Activated naive CD4-positive, alpha-beta T cell (primary cell): ENCODE results near the gene MYO1E.
"Not testable (repeated sequence)": the region's sequence is repeated elsewhere in the genome, so short reads cannot be mapped to it uniquely, and the experiment has no call there.

Experiments
- DNase-seq, 4 experiments: peaks; one replicate each; lab custom pipeline; 2025; lab: John Stamatoyannopoulos, UW

The MYO1E gene

DNA sequence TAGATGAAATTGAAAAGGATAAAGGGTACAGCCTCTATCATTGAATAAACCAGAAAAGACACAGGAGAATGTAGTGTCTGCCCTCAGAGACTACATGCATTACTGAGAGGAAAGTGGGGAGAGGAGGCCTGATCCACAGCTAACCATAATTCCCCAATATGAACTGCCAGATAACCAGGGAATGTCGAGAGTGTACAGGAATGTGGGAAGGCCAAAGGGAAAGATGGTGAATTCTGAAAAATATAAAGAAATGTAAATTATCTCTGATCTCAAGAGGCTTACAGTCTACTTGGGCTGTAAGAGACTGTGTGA lies 22.3 kb downstream of the MYO1E start:
- DNase-seq, result no peak

DNA sequence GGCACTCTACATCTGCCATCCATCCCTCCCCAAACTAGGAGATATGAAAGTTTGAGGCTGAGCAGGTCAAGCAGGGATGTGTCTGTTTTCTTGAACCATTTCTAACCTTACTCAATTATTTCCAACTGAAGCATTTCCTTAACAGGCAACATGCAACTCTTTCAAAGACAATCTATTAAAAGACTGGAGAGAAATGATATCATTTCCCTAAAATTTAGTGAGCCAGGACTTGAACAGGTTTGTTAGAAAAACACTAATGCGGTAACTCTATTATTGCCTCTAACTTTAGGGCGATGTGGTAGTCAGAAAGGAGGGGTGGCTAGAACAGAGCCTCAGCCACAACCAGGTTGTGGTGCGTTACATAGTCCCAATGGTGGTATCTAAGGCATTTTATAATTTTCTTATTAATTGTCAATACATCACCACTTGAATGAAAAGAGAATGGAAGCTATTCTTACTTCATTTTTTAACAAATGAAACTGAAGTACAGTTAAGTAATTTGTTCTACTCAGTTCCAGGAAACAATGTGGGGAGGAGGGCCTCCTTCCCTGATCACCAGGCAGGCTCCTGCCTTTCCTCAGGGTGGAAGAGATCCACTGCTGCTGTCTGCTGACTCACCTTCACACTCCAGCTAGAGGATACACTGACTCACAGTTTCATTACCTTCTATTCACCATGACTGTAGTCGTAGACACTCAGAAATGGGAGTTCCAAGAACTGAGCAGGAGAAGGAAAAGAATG lies 22.8 kb downstream of the MYO1E start:
- no peak for DNase-seq

DNA sequence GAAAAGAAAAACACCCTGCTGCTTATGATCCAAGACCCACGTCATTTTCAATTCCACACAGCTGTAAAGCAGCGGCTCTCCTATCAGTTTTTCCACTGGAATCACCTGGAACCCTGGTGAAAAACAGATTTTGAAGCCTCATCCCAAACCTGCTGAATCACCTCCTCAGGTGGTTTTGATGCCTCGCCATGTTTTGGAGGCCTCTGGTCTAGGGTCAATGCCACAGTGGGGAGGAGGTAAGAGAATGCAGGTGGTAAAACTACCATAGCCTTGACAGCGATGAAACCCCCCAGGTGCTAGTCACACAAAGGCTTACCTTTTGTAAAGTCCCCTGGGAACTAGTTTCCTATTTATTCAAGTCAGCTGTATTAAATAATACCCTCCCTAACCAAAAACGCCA lies 24.8 kb downstream of the MYO1E start:
- DNase-seq, result no peak

DNA sequence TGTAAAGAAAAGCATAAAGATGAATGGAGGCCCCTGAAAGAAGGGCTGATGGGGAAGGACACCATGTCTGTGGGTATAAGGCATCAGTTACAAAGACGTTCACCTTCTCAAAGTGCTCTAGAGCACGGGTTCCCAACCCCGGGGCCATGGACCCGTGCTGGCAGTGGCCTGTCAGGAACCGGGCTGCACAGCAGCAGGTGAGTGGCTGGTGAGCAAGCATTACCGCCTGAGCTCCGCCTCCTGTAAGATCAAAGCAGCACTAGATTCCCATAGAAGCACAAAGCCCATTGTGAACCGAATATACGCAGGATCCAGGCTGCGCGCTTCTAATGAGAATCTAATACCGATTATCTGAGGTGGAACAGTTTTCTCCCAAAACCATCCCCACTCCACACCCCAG lies 25.7 kb downstream of the MYO1E start:
- no peak for DNase-seq

DNA sequence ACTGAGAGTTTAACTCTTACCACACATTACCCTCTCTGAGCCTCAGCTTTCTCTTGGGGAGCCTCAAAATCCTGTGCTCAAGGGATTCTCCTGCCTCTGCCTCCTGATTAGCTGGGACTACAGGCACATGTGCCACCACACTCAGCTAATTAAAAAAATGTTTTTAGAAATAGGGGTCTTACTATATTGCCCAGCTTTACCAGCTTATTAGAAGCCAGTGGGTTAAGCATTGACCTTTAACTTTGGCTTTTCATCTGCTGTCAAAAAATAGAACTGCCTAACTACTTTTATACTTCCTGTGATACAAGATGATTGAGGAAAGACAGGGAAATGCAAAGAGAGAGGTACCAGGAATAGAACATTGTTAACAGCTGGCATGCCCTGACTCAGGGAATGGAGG lies 27.3 kb downstream of the MYO1E start:
- DNase-seq, result no peak

DNA sequence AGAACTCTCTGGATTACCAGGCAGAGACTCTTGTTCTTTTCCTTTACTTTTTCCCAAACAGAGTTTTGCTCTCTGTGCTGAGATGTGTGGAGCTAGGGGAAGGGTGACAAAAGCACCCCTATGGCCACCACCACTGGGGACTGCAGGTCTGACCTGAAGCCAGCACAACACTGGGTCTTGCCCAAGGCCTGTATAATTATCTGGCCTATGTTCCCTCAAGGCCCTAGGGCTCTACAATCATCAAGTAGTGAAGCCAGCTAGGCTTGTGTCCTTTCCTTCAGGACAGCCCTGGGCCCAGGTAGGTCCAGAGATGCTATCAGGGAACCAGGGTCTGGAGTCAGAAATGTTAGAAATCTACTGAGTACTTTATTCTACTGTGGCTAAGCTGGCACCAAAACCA lies 28.4 kb downstream of the MYO1E start:
- DNase-seq, result no peak

DNA sequence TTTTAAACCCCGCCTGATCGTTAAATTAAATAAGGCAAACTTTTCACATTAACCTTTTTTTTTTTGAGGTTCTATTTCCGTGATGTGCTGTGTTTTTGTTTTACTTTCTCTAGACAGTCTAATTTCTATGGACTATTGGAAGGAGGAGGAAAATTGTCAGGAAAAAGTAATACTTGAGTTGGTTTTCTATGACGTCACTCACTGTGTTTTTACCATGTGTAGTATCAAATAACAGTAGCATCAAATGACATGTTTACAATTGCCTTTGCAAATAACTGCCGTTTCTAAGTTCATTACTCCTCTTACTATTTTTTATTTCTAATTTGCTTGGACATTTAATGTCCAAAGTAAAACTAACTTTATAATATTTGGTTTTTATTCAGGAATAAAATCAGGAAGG lies 32.3 kb downstream of the MYO1E start:
- DNase-seq, result no peak

DNA sequence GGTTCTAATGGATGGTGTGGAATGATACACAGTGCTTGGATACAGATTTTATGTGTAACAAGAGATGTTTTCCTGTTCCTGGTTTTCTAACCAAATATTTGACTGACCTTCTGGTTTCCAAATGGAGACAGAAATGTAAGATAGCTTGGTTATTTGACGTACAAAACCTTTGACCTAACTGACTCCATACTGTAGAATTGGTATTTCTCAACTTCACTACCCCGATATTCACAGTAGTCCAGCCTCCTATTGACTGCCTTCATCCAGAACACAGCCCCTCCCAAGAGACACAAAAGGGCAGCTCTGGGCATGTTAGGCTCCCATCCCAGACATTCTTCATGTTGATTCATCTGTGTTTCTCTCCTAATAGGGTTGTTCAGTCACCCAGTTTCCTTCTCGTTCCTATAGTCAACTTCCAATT lies 33.4 kb downstream of the MYO1E start:
- no peak for DNase-seq

DNA sequence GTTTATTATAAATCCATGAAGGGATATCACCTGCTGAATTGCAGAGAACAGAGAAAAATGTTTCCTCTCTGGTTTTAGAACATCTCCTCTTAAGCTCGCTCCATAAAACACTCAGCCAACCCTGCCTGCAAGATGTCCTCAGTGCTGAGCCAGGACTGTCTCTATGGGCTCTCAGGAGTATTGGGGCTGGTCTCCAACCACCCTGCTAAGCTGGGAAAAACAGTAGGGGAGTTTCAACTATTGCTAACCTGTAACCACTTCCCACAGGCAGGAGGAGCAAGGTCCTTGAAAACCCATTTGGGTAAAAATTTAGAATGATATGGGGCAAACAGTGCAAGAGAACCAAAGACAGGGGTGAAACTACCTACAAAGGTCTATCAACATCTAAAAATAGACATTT lies 34.3 kb downstream of the MYO1E start:
- DNase-seq, result no peak

DNA sequence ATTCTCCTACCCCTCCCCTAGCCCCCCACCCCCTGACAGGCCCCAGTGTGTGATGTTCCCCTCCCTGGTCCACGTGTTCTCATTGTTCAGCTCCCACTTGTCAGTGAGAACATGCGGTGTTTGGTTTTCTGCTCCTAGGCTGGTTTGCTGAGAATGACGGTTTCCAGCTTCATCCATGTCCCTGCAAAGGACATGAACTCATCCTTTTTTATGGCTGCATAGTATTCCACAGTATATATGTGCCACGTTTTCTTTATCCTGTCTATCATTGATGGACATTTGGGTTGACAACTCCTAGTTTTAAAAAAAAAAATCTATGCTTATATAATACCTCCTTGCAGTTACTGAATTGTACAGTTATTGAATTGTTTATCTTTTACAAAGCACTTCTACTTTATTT lies 35.9 kb downstream of the MYO1E start:
- DNase-seq, result not testable (repeated sequence)

DNA sequence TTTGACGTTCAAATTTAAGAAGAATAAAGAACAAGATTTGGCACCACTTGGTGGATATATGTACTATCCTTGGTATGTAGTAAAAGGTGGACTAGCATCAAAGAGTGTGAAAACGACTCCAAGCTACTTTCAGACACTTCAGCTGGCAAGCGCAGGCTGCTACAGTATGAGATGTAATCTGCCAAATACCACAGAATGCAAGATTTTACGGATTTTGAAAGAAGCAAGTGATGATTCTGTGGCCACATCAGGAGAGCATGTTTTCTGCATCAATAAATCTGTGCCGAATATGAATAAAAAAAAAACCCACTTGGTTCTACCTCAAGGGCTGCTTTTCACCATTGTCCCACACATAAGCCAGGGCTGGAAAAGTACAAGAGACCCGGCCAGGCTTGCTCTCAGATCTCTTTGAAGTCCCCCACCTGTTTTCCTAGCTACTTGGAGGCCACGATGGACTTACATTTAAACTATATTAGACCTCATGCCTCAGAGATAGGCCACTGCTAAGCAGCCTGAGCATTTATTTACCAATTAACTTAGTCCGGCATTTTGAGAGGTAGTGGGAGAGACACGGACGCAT lies 37.4 kb downstream of the MYO1E start:
- no peak for DNase-seq

DNA sequence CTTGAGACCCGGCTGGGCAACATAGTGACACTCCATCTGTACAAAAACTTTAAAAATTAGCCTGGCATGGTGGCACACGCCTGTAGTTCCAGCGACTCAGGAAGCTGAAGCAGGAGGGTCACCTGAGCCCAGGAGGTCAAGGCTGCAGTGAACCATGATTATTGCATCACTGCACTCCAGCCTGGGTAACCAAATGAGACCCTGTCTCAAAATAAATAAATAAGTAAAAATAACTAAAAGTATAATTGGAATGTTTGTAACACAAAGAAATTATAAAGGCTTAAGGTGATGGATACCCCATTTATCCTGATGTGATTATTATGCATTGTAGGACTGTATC lies 38.6 kb downstream of the MYO1E start:
- DNase-seq, result no peak

DNA sequence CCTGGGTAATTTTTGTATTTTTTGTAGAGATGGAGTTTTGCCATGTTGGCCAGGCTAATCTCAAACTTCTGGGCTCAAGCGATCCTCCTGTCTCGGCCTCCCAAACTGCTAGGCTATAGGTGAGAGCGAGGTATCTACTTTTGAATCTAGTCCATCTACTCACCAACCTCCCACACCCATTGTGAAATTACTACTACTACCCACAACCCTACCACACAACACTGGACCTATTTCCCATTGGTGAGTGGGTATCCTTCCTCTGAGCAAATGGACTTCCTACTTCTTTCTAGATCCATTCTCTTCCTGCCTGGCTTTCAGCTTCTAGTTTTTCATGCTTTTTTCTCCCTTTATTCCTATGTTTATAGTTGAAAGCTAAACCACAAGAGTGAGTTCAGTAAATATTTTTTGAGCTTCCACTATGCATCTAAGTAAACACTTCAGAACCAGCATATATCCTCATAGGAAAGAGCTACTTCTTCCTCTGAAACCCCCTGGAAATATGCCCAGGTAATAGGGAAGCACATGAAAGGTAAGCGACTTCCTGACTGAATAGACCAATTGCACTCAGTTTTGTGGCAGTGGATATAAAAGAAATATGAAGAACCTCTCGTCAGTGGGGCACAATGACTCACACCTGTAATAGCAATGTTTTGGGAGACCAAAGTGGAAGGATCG lies 39.1 kb downstream of the MYO1E start:
- DNase-seq, result no peak

DNA sequence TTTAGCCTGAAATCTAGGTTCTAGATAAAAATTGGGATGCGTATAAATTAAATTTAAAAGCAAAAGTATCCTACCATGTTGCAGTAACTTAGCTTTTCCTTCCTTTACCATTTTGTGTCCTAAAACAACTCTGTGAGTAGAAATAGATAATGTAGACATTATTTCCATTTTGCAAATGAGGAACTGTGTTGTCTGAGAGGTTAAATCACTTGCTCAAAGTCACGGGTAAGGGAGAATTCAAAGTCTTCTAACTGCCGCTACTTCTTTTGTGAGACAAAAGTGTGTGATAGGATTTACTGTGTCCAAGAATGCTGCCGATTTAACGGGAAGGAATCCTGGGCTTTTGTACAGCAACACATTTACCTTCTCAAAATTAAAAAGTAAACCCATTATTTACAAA lies 40.7 kb downstream of the MYO1E start:
- DNase-seq, result no peak

DNA sequence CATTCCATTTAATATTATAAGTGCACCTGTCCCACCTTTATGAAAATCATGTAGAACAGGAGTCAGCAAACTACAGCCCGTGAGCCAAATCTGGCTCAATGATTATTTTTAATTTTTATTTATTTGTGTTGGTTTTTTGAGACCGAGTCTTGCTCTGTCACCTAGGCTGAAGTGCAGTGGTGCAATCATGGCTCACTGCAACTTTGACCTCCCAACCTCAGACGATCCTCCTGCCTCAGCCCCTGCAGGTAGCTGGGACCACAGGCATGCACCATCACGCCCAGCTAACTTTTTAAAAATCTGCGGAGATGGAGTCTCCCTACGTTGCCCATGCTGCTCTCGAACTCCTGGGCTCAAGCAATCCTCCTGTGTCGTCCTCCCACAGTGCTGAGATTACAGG lies 42.0 kb downstream of the MYO1E start:
- DNase-seq, result no peak

DNA sequence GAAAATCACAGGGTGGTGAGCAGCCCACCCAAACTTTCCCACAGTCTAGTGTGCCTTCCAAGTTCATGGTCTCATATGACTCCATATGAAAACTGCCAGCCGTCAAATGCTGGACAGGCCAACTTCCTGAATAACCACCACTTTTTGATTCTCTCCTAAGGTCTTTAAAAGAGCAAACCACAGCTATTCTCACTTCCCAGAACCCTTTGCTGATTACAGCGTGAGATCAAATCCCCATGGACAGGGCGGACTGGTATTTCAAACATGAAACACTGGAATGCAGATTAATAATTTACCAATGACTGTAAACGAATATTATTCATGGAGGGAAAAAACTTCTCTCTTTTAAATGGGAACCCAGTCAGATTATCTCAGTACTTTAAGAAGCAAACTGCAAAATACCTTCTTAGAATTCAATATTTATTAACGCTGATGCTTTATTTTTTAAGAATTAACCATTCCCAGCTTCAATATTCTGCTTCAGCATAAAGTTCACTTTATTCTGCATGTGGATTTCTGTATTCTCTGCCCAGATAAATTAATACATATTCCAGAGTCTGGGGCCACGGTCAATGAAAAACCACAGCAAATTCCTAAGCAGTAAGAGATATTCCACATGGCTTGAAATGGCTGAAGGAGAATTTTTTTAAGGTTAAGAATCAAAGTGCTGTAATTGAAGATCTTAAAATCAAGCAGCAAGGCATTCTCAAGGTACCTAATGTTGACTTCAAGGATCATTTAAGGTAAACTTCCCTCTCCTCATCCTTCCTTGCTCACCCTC lies 42.9 kb downstream of the MYO1E start:
- DNase-seq, result no peak

DNA sequence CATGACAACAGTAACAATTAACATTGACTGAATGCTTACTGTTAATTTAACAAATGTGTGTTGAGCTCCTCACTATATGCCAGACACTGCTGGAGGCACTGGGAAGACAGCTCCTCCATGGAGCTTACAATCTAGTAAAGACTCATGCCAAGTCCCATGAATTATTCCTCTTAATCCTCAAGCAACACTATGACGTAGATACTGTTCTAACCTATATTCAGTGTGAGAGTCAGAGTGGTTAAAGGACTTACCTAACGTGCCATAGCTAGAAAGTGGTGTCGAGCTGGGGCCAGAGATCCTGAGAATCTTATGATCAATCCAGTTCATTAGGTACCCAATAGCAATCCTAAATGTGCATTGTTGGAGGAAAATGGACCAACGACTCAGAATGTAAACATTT lies 43.6 kb downstream of the MYO1E start:
- DNase-seq, result no peak

DNA sequence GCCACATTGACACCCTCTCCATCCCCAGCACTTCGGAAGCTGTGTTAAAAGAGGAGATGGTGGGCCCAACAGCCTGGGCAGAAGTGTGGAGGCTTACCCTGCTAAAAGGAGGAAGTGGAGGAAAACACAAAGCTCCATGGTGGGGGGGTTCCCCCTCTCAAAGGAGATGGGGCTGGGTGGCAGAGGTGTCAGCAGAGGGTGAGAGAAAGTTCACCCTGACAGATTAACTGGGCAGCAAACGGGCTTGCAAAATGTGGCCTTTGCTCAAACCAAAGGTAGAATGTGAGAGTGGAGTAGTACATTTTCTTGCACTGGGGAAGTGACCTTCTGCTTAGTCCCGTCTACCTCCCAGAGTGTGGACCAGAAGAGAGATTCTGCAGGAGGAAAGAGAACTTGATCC lies 44.7 kb downstream of the MYO1E start:
- no peak for DNase-seq

DNA sequence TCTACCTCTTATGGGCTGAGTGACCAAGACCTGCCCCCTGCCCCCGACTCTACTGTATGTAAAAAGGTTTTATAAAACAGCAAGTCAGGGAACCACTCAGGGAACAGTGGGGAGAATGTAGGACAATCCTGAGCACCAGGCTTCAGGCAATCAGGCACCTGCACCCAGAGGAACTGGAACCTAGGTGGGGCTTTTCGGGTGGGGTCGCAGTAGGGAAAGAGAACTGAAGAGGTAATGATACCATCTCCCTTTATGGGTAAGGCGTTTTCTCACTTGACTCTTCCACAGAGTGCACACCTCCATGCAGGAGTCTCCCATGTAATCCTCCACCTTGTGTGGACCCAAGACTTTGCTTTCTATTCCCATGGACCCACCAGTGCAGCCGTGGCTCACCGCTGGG lies 45.8 kb downstream of the MYO1E start:
- DNase-seq, result no peak

DNA sequence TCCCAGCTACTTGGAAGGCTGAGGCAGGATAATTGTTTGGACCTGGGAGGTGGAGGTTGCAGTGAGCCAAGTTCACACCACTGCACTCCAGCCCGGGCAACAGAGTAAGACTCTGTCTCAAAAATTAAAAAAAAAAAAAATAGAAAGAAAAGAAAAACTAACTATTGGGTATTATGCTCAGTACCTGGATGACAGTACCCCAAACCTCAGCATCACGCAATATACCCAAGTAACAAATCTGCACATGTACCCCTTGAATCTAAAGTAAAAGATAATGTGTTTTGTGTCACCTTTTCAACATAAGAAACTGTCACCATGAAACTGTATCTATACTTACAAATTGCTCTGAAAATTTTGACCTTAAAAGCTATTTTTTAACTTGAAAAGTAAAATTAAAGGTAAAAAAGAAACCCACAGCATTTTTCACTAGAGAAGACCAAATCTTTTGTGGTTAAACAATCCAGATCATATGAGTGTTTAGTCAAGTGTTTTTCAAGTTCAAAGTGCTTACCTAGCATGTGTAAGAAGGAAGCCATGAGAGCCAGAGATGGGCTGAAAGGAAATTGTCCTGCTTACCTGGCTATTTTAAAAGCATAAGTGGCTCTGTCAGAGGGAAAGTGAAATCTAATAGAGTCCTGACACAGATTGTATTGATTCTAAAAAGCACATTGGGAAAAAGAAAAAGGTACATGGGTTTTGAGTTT lies 50.5 kb downstream of the MYO1E start:
- no peak for DNase-seq

DNA sequence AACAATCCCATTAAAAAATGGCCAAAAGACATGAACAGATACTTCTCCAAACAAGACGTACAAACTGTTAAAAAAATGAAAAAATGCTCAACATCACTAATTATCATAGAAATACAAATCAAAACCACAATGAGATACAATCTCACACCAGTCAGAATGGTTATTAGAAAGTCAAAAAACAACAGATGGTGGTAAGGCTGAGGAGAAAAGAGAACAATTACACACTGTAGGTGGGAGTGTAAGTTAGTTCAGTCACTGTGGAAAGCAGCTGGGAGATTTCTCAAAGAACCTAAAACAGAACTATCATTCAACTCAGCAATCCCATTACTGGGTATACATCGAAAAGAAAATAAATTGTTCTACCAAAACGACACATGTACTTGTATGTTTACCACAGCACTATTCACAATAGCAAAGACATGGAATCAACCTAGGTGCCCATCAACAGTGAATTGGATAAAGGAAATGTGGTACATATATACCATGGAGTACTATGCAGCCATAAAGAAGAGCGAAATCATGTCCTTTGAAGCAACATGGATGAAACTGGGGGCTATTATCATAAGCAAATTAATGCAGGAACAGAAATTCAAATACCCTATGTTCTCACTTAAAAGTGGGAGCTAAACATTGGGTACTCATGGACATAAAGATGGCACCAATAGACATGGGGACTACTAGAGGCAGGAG lies 51.5 kb downstream of the MYO1E start:
- DNase-seq, result no peak

DNA sequence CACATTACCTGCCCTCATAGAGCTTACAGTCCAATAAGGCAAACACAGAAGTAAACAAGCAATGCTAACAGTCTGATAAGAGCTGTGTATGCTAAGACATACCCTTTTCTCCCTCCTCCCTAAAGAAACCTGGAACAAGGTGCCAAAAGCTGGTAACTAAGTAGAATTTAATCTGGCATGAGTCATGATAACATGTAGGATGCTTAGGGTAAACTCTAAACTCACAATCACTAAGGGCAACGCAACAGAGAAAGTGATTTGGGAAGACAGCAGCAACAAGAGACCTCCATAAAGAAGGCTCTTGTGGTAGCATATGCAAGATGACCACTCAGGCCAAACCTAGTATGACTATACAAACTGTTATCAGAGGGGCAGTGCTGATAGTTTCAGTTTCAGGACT lies 55.5 kb downstream of the MYO1E start:
- no peak for DNase-seq
